HTR-8/SVneo (cell line): Measurements from ENCODE around the gene ZNF609.
A peak's percentile ranks its signal among the peaks of the same experiment; 100 is the strongest.
"Not testable (repeated sequence)": the region's sequence is repeated elsewhere in the genome, so short reads cannot be mapped to it uniquely, and the experiment has no call there.

Experiments
- DNase-seq: peaks from one replicate; pipeline ENCODE4 v3.0.0; 2011; ENCODE audit warnings: low spot score, mixed read lengths; ENCODE audit not compliant: insufficient read length
- FAIRE-seq: peaks from 2 replicates; lab custom pipeline; 2011; peaks lifted over from hg19 to GRCh38; lab: Jason Lieb, UNC

Gene ZNF609

DNA sequence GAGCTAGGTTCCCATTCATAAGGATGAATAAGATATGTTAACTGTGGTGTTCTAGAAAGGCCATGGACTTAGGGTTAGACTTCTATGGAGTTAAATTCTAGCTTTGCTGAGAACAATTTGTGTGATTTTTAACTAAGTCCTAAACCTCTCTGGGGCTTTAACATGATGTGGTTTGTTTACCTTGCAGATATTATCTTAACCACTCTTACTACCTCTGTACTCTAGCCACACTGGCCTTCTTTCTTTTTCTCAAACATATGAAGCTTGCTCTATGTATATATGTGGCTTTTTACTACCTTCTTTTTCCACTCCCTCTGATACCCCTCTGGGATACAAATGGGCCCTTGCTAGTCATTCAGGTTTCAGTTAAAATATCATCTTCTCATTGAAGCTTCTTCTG is 108.4 kb downstream of the ZNF609 start:
- DNase-seq (no peak), FAIRE-seq (no peak)

DNA sequence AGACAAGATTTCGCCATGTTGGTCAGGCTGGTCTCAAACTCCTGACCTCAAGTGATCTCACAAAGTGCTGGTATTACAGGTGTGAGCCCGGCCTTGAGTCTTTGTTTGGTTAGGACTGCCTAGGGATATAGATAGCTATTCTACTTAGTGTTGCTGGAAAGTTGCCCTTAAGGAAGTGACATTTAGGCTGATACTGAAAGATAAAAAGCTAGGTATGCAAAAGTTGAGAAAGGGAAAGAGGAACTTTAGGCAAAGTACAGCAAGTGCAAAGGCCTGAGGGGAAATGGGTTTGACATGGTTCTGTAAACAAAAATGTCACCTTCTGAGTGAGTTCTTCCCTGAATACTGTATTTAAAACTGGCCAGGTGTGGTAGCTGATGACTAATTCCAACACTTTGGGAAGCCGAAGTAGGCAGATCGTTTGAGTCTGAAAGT is 111.5 kb downstream of the ZNF609 start:
- DNase-seq (no peak), FAIRE-seq (no peak)

DNA sequence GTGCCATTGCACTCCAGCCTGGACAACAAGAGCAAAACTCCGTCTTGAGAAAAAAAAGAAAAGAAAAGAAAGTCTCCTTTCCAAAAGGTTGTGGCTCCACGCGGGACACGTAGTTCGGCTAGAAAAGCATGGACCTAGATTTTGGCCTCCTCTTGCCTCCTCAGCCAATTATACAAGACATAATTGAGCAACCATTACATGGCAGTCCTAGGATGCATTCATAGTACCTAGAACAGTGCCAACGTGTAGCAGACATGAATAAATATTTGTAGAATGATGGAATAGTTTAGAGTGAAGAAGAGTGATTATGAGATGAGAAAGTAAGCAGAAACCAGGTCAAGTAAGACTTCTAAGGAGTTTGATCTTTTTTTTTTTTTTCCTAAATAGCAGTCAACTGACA is 112.5 kb downstream of the ZNF609 start:
- no peak for FAIRE-seq
- DNase-seq, result no peak

DNA sequence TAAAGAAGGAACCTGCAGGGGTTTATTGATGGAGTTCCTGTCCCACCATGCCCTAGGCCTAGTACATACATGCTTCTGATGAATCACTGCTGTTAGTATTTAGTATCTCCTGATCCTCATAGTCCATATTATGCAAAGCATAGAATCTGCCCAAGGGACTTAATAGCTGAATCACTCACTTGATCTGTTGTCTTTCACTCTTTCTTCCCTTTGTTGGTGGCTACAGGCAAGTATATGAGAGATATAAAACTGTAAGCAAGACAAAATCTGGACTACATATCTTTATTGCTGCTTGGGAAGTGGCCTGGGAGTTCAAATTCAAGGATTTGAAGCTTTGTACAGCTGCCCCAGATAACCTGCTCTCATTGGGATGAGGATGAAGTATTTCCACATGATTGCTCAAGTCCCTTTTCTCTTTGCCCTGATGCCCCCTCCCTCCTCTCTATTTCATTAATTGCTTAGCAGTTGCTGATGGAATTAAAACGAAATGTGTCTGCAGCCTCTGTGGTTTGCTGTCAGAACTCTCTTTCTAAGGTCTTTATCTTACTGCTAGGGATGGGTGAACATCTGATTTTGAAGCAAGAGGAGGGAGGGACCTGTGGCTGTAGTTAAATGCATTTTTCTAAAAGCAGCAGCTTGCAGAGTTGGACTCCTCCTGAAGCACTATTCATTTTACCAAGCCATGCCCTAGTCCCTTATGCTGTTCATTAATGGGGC is 114.1 kb downstream of the ZNF609 start:
- FAIRE-seq, result no peak
- DNase-seq, result peak; percentile 10

DNA sequence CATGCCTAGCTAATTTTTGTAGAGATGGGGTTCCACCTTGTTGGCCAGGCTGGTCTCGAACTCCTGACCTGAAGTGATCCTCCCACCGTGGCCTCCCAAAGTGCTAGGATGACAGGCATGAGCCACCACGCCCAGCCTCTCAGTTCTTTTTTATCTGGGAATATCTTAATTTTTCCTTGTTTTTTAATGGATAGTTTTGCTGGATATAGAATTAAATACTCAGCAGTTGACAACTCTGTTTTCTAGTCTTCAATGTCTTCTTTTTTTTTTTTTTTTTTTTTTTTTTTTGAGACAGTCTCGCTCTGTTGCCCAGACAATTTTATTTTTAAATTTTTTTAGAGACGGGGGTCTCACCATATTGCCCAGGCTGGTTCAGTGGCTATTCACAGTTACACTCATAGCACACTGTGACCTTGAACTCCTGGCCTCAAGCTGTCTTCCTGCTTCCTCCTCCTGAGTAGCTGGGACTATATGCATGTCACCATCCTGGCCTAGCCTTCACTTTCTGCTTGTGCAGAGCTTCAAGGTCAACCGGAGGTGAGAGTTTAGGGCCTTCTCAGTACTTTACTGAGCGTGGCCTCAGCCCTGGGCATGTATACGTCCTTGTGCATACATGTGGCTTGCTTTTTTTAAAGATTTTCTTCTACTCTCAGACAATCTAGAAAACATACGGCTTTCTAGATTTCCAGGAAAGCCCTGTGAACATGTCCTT is 120.5 kb downstream of the ZNF609 start:
- no peak for FAIRE-seq
- no peak for DNase-seq

DNA sequence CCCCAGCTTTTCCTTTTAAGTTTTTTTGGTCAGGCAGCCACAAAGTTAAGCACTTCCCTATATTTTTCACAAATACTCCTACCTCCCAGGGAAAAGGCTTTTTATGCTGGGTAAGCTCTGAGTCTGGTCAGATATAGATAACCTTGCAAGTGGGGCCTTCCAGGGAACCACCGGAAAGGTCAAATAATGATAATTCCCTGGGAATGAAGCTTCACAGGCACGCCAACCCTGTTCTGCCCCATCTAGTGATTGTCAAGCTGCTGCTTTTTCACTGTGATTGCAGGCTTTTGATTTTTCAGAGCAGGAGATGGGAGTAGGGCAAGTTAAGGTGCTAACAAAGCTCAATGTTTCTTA is 121.0 kb downstream of the ZNF609 start:
- FAIRE-seq (no peak), DNase-seq (no peak)

DNA sequence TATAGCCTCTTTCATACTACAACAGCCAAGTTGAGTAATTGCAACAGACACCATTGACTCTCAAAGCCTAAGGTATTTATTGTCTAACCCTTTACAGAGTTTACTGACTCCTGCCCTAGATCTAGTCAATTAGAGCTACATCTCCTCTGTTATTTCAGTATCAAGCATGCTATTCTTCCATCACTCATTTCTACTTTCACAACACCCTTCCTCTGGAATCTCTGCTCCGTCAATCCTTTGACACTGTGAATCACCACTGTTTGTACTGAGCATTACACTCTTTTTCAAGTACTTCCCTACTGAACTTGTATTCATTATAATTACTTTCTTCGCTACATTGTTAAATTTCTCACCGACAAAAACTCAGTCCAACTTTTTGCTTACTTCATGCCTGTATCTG is 121.8 kb downstream of the ZNF609 start:
- DNase-seq, result no peak

DNA sequence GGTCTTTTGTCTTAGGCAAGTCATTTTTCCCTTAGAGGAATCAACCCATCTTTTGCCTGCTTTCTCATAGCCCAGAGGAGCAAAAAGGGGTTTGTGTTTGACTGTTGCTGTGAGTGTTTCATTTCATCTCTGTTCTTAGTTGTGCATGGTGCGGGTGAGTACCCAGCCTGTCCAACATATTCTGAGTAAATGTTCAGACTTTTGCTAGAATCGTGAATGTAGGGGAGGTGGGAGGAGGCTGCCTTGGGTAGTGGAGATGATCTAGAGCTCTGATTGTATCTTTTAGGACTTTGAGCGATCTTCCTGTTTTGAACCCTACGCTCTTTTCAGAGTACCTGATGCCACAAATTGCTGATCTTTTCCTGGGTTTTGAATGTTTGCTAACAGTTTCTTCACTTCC is 123.1 kb downstream of the ZNF609 start:
- FAIRE-seq (no peak), DNase-seq (no peak)

More for the DNA sequence above, 121.8 kb downstream of the ZNF609 start:
- FAIRE-seq, result no peak

DNA sequence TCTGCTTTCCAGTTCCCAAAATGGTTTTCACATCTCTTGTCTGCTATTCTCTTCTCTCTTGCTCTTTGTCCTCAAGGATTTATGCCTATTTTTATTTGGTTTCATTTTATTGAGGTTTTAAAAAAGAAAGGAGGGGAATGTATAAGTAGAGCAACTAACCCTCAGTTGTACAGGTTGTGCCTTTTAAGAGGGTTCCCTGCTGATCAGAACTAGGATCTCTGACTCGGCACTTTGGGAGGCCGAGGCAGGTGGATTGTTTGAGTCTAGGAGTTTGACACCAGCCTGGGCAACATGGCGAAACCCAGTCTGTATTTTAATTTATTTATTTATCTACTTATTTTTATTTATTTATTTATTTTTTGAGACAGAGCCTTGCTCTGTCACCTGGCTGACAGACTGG is 123.6 kb downstream of the ZNF609 start:
- FAIRE-seq, result no peak
- no peak for DNase-seq

DNA sequence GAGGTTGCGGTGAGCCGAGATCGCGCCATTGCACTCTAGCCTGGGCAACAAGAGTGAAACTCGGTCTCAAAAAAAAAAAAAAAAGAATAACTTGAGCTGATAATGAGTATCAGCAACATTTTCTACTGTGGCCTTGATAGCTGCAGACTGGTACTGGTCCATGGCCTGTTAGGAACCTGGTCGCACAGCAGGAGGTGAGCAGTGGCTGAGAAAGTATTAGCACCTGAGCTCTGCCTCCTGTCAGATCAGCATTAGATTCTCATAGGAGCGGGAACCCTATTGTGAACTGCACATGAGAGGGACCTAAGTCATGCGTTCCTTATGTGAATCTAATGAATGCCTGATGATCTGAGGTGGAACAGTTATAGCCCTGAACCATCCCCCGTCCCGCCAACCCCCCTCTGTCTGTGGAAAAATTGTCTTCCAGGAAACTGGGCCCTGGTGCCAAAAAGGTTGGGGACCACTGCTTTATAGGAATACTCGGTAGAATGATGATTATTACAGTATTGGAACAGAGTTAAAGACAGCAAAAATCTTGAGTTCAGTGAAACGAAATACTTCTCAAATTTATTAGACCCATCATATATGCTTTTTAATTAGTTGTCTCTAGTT is 126.0 kb downstream of the ZNF609 start:
- DNase-seq, result no peak
- no peak for FAIRE-seq

DNA sequence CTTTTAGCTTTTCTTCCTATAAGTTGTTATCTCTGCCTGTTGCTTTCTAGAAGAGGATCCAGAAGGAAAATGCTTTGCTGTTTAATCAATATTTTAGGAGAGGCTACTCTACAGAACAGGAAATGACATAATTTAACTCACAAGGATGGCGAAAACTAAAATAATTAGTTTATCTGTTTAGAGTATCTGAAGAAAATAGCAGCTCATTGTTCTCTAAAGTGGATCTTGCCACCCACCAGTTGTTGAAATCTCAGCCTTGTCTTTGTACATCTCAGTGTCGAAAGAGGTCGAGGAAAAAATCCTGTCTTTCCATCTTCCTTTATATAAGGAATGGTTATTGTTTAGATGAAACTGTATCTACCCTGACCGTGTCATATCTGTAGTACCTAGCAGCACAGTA is 126.6 kb downstream of the ZNF609 start:
- no peak for FAIRE-seq
- no peak for DNase-seq

DNA sequence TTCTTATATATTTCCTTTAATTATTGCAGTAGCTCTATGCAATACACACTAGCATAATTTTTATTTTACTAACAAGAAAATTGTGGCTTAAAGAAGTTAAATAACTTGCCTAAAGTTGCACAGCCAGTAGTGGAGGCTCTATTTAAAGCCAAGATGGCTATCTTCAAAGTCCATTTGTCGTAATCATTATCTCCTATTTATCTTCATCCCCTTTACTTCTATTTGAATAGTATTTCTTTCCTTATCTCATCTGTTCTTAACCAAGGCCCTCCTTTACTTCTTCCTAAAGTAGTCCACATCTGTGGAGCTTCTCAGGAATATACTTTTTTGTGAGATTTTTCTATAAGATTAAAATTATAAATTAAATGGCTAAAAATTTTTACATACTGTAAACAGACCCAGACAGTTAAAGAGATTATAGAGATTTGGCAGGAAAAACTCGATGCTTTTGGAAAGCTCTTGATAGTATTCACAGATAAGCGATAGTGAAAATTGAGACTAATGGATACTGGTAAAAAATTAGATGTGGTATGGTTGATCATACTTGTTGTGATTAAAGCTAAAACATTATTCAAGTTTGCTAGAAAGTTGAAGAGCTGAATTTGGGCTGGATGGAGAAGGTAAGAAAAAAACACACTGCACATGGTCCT is 129.2 kb downstream of the ZNF609 start:
- no peak for DNase-seq
- FAIRE-seq, result no peak

DNA sequence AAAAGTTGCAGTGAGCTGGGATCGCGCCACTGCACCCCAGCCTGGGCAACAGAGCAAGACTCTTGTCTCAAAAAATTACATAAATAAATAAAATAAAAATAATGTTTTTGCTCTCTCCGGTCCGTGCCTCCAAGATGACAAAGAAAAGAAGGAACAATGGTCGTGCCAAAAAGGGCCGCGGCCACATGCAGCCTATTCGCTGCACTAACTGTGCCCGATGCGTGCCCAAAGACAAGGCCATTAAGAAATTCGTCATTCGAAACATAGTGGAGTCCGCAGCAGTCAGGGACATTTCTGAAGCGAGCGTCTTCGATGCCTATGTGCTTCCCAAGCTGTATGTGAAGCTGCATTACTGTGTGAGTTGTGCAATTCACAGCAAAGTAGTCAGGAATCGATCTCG is 132.5 kb downstream of the ZNF609 start:
- FAIRE-seq, DNase-seq: not testable (repeated sequence)

DNA sequence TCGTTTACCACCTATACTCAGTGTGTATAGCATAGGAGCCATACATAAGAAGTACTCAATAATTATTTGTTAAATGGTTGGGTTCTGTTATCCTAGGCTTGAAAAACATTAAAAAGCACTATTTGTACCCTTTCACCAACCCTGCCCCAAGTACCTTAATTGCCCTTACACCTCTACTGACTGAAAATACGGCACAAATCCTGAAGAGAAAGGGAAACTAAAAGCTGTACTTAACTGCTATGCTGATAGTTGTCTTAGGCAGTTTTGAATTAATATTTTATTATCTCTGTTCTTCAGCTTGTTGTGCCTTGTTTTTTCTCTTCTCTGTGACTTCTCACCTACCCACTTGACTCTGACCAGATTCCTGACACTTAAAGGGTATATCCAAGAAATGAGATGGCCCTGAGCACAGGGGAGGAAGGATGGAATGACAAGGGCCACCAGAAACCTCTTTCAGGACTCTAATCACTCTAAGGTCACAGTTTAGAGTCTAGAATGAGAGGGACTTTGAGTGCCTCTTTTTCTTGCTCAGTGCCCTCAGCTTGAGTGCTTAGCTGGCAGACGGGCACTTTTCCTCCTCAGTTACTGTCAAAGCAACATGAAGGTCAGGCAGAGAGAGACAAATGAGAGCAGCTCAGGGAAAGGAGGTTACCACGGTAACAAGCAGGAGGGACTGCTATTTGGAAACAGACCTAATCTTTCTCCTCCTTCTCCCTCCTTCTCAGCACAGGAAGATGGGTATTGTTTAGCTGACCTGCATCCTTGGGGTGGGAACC is 136.5 kb downstream of the ZNF609 start:
- DNase-seq (peak; percentile 21), FAIRE-seq (no peak)

DNA sequence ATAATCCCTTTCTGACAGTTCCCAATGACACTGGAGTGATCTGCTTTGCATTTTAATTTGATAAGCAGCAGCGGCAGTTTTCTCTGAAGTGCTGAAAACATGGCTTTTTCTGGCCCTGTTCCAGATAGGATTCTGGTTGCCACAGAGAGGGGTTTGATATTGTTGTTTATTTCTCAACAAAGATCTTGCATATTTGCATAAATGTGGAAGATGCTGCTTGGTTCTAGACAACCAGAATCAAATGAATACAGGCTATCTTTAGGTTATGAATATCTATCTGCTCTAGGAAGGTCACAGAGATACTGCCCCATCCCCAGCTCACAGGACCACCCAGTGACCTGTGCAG is 137.1 kb downstream of the ZNF609 start:
- DNase-seq (no peak), FAIRE-seq (no peak)

DNA sequence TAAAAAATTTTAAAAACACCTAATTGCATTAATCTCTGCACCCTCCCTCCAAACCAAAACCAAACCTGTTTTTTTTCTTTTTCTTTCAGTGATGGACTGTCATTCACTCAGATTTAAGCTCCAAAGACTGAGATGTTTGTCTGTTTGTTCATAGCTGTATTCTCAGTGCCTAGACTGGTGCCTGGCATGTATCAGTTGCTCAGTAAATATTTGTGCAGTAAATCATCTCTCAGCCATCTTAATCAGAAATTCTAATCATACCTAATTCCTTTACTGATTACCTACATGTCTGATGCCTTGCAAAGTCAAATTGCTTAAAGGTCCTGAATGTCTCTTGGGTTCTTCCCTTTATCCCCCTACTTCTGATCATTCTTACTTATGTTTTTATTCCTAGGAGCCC is 138.8 kb downstream of the ZNF609 start:
- DNase-seq (no peak), FAIRE-seq (no peak)

DNA sequence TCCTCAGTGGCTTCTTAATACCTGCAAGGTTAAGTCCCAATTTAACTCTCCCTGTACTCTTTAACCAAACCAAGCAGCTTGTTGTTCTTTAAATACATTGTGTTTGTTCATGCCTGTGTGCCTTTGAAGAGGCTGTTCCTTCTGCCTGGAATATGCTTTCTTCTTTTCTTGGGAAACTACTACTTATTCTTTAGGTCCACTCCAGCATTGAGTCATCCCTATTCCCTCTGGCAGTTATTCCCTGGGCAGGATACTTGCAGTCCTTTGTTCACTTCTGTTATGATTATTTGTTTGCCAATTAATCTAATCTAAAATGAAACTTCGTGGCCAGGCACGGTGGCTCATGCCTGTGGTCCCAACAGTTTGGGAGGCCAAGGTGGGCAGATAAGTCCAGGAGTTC is 139.3 kb downstream of the ZNF609 start:
- FAIRE-seq (no peak), DNase-seq (no peak)

DNA sequence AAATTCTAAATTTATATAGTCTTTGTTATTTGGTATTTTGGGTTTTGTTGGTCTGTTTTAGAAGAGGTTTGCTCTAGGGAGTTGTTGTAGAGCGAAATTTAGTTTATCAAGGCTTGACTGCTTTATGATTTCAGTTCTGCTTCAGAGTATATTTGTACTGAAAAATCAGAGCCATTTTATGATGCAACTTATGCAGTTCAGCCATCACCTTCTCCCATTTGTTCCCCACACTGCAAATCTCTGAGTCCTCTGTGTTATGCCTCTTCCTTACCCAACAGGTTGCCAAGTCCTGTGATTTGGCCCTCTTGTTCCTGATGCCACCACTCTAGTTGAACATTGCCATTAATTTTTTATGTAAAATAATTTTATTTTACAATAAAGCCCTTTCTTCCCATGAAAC is 140.4 kb downstream of the ZNF609 start:
- no peak for FAIRE-seq
- DNase-seq, result no peak

DNA sequence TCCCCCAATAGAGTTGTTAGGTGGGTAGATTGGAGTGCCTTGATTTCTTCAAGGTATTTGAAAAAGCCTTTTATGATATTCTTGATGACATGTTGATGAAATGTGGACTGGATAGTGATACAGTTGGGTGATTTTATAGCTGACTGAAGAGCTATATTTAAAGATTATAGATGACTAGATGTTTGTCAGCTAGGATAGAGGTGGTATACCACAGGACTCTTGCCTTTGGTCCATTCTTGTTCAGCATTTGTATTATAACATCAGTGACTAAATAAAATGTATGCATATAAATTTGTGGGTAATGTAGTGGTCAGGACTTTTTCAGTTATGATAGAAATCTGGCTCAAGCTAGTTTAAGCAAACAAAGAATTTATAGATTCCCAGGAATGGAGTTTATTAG is 143.9 kb downstream of the ZNF609 start:
- FAIRE-seq (no peak), DNase-seq (no peak)

DNA sequence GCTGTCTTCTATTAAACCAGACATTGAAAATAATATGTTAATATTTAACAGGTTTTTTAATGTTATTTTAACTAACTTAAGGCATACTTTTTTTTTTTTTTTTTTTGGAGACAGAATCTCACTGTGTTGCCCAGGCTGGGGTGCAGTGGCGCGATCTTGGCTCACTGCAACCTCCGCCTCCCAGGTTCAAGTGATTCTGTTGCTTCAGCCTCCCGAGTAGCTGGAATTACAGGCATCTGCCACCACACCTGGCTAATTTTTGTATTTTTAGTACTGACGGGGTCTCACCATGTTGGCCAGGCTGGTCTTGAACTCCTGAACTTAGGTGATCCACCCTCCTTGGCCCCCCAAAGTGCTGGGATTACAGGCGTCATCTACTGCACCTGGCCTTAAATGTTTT is 147.0 kb downstream of the ZNF609 start:
- not testable (repeated sequence) for FAIRE-seq, DNase-seq
